Smooth muscle cell (in vitro differentiated cells): ENCODE measurements around the gene COL25A1. TPM values are rescaled to one million over a fixed set of nuclear protein-coding genes. Genes with fewer than 3 reads are reported as not detected.

Experiments used
- DNase-seq: peaks from one replicate; lab custom pipeline; 2025; ENCODE audit not compliant: unreplicated experiment; lab: John Stamatoyannopoulos, UW
- H2AFZ ChIP-seq: fragments of 200-600 bp; sonication (generic); 2 replicates; pipeline ENCODE4 v1.6.0; 2016; ENCODE audit warnings: antibody characterized with exemption, low read depth, mild to moderate bottlenecking
- H3F3A ChIP-seq: fragments of 200-600 bp; sonication (generic); 2 replicates; pipeline ENCODE4 v1.6.0; 2017; ENCODE audit warnings: antibody characterized with exemption, low read depth
- H3K27ac ChIP-seq: fragments of 200-600 bp; sonication (generic); 2 replicates; pipeline ENCODE4 v1.5.1; 2016; ENCODE audit warnings: low read depth, mild to moderate bottlenecking
- H3K27me3 ChIP-seq: fragments of 200-600 bp; sonication (generic); 2 replicates; pipeline ENCODE4 v1.6.1; 2016; ENCODE audit warnings: low read depth, mild to moderate bottlenecking
- H3K36me3 ChIP-seq: fragments of 200-600 bp; sonication (generic); 2 replicates; pipeline ENCODE4 v1.5.1; 2016; ENCODE audit warnings: low read depth
- H3K4me1 ChIP-seq: fragments of 200-600 bp; sonication (generic); 2 replicates; pipeline ENCODE4 v1.5.1; 2016; ENCODE audit warnings: low read depth
- H3K4me2 ChIP-seq: fragments of 200-600 bp; sonication (generic); 2 replicates; pipeline ENCODE4 v1.6.0; 2016; ENCODE audit warnings: mild to moderate bottlenecking
- H3K4me3 ChIP-seq: fragments of 200-600 bp; sonication (generic); 2 replicates; pipeline ENCODE4 v1.5.1; 2016; ENCODE audit warnings: mild to moderate bottlenecking
- H3K79me2 ChIP-seq: fragments of 200-600 bp; sonication (generic); 2 replicates; pipeline ENCODE4 v1.6.0; 2016; ENCODE audit warnings: low read depth, mild to moderate bottlenecking
- H3K9ac ChIP-seq: fragments of 200-600 bp; sonication (generic); 2 replicates; pipeline ENCODE4 v1.6.0; 2016; ENCODE audit warnings: low read depth
- H3K9me3 ChIP-seq: fragments of 200-600 bp; sonication (generic); replicated peaks from 2 replicates; pipeline ENCODE4 v1.5.1; 2016; ENCODE audit warnings: low read depth
- H4K20me1 ChIP-seq: fragments of 200-600 bp; sonication (generic); 2 replicates; pipeline ENCODE4 v1.6.0; 2016; ENCODE audit warnings: low read depth
- CTCF ChIP-seq: fragments of 200-600 bp; sonication (generic); IDR thresholded peaks from 2 replicates; pipeline ENCODE4 v1.5.1; 2017; ENCODE audit warnings: borderline replicate concordance, mild to moderate bottlenecking, antibody characterized with exemption; ENCODE audit not compliant: insufficient read depth, poor library complexity, severe bottlenecking
- WGBS: methylation state at CpG from one replicate; pipeline ENCODE4 v1.1.7; 2016; ENCODE audit warnings: low lambda C conversion rate; 5-methylcytosine and 5-hydroxymethylcytosine counted together
- polyA plus RNA-seq: library from polyadenylated mRNA; unstranded; fragments of >200 nt; fragmentation: Nextera tagmentation; extraction: Ambion mirVana; gene quantifications from 2 replicates; pipeline ENCODE4 v1.2.1, GENCODE V29; 2016
- total RNA-seq: library from RNA; depleted of rRNA; stranded (reverse); fragments of >200 nt; gene quantifications from 2 replicates; pipeline ENCODE4 v1.2.3, GENCODE V29; 2014

Gene COL25A1
- total and polyA plus RNA-seq, 2 experiments from 2014 or later: 2.9 to 4.7 TPM

GRCh38 chr4:108891896-108892590 is 410.4 kb downstream of the COL25A1 start:
- H3K36me3 ChIP-seq: no peaks in the 10 kb centered on the region
- H3K4me3 ChIP-seq: no peak overlapping the region
- H3K4me1 ChIP-seq: peaks cover 12% of the 10 kb centered on the region
- 18% methylated on average over 1 of the region's 1 CpG for whole genome bisulfite sequencing
- H3K9me3 ChIP-seq: no peaks in the 10 kb centered on the region
- no peak overlapping the region for H3K9ac ChIP-seq
- H3K27me3 ChIP-seq: no peaks in the 10 kb centered on the region
- peaks cover 3% of the 10 kb centered on the region for H3F3A ChIP-seq
- no peak overlapping the region for H2AFZ ChIP-seq
- H4K20me1 ChIP-seq: no peaks in the 10 kb centered on the region
- no peak for TF ChIP-seq CTCF
- peak overlapping the region; percentile 62 for H3K27ac ChIP-seq
- no peaks in the 10 kb centered on the region for H3K79me2 ChIP-seq
- DNase-seq: no peak
- peak overlapping the region; percentile 65 for H3K4me2 ChIP-seq

GRCh38 chr4:108890484-108890881 is 412.0 kb downstream of the COL25A1 start:
- TF ChIP-seq CTCF: no peak
- H3K4me1 ChIP-seq: peaks cover 6% of the 10 kb centered on the region
- no peaks in the 10 kb centered on the region for H4K20me1 ChIP-seq
- no peak overlapping the region for H3K4me2 ChIP-seq
- H3K9ac ChIP-seq: no peak overlapping the region
- no peak overlapping the region for H3K4me3 ChIP-seq
- peaks cover 3% of the 10 kb centered on the region for H3F3A ChIP-seq
- no peak for DNase-seq
- peak overlapping the region; percentile 41 for H2AFZ ChIP-seq
- H3K27ac ChIP-seq: no peak overlapping the region
- H3K9me3 ChIP-seq: no peaks in the 10 kb centered on the region
- H3K36me3 ChIP-seq: no peaks in the 10 kb centered on the region
- no peaks in the 10 kb centered on the region for H3K79me2 ChIP-seq
- 63% methylated on average over 2 of the region's 2 CpGs for WGBS
- no peaks in the 10 kb centered on the region for H3K27me3 ChIP-seq

GRCh38 chr4:108889696-108890483 is 412.6 kb downstream of the COL25A1 start:
- Histone ChIP-seq H3K4me3 (no peak overlapping the region), H4K20me1 (no peaks in the 10 kb centered on the region), H3K36me3 (no peaks in the 10 kb centered on the region), H3K79me2 (no peaks in the 10 kb centered on the region), H3K4me1 (peaks cover 12% of the 10 kb centered on the region), H3K27me3 (no peaks in the 10 kb centered on the region), H3K27ac (no peak overlapping the region), H3K9me3 (no peaks in the 10 kb centered on the region), H3K9ac (no peak overlapping the region), H2AFZ (peak overlapping the region; percentile 41), H3F3A (peaks cover 3% of the 10 kb centered on the region), H3K4me2 (no peak overlapping the region)
- no peak for DNase-seq
- WGBS: 67% methylated on average over 8 of the region's 8 CpGs
- TF ChIP-seq CTCF: no peak
